GM18508 (cell line): ENCODE results near the gene RBM43.
"Not testable (repeated sequence)": the region's sequence is repeated elsewhere in the genome, so short reads cannot be mapped to it uniquely, and the experiment has no call there.

Source experiments
- ATAC-seq: cut with Tn5 transposase; IDR thresholded peaks from one replicate; pipeline ENCODE4 v1.9.1; 2021; ENCODE audit warnings: moderate number of reproducible peaks; ENCODE audit not compliant: insufficient read depth, unreplicated experiment

RBM43 gene

DNA sequence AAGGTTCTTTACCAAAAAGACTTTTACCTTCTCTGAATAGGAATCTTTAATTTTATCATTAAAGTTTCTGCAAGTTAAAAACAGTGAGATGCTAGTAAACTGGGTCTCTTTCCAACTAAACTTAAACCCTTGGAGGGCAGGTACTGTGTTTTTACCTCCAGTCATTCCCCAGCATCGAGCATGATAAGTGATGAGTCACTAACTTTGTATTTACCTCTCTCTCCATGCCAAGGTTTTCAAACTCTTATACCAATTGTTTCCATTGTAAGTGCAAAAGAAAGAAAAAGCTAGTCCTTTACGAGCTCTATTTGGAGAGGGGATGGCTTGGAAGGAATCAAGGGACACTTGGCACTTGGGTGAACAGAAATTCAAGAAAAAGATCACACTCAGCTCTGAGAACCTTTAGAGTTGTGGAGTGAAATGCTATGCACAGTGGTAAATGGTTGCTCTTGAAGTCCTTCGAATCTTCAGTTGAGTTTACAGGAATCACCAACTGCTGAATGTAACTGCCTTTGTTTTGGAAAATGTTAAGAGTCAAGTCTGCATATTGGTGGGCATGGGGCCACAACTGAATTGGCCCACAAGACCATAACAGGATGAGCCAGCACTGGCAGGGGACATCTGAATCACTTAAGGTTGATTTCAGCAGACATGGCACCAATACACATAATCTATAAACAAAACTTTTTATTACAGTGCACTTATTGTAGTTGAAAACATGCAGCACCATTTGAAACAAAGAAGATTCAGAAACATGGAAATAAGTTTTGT lies 8.3 kb upstream of the RBM43 start:
- no peak for ATAC-seq

DNA sequence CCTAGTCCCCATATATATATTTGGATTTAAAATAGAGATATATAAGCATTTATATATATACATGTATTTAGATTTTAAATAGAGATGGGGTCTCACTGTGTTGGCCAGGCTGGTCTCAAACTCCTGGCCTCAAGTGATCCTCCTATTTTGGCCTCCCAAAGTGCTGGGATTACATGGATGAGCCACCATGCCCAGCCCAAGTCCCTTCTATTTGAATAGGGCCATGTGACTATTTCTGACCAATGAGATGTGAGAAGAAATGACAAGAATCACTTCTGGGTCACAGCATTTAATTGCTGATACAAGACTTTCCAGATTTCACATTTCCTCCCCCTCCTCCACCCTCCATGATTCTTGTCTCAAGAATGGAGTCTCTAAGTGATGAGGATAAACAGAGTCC lies 6.4 kb upstream of the RBM43 start:
- no peak for ATAC-seq

DNA sequence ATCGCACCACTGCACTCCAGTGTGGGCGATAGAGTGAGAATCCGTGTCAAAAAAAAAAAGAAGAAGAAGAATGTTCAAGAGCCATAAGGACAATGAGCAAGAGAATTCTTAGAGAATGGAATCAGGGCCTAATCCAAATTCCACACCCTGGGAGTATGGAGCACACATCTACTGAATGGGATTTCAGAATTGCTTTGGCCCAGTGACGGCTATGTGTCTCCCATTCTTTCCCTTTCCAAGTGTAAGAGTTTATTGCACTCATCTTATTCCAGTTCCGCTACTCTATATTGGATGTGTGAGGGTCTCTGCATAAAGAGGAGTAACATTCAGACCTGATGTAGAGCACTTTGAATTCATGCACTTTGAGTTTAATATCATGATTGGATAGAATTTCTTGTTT lies 5.9 kb upstream of the RBM43 start:
- ATAC-seq = no peak

DNA sequence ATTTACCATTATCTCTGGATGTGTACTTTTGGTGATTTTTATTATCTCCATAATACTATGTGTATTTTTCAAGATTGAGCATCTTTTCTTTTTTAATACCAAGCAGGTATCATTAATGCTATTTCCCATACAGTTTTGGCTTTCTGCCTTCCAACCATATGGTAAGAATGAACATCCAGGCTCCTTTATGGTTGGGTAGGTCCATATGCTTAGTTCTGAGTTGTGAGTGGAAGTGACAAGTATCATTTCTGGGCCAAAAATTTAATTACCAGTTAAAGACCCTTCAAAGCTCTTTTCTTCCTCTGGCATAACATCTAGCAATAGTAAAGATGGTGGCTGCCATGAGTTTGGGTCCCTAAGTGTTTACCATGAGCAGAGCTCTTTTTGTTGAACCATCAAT lies 4.3 kb upstream of the RBM43 start:
- no peak for ATAC-seq

DNA sequence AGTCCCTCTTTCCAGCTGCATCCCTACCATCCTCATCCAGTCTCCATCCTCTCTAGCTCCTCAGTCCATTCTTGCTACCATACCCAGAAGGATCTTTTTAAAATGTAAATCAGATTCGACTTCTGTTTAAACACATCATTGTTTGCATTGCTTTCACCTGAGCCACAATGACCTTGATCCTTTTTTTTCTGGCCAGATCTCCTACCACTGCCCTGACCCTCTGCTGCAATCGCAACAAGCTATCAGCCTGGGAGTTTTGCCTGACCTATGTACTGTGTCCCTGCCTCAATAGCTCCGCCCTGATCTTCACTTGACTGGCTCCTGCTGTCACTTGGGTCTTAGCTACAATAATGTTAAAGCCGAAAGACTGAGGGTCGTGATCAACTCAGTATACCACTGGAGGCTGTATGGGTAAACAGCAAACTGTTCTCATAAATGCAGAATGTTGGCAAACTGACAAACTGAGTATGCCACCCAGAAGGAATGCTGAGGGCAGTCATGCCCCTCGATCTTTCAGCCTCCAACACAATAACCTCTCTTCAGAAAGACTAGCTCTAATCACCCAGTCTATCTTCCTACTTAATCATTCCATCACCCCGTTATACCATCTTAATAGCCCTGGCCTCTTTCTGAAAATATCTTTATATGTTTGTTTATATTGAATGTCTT lies 2.6 kb upstream of the RBM43 start:
- no peak for ATAC-seq

DNA sequence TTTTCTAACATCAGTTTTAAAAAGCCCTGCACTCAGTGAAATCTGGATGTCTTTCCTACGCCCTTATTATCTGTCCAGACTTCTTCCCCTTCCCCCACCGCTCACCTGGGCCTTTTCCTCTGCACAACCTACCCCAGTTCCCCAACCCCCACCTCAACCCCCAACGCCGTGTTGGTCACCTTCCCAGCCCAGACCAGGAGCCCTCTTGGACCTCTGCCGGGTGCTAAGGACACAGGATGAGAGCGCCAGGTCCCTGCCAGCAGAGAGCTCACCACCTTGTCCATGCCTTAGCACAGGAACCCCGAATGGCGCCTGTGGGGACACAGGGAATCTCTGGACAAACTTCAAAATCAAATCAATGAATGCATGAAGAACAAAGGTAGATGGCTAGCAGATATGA lies 966 bp upstream of the RBM43 start:
- ATAC-seq = no peak

DNA sequence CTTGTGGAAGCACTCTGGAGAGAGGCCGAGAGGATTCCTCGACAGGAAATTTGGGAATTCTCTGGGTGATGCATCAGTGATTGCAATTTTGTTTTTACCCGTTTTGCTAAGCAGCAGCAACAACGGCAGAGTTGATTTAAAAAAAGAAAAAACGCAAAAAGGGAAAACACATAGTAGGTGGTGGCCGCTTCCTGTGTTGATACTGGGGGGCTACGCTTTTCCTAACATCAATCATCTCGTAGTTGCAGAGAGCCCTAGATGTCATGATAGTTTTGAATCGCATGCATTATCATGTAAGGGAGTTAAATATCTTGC lies 271 bp upstream of the RBM43 start:
- ATAC-seq = no peak

DNA sequence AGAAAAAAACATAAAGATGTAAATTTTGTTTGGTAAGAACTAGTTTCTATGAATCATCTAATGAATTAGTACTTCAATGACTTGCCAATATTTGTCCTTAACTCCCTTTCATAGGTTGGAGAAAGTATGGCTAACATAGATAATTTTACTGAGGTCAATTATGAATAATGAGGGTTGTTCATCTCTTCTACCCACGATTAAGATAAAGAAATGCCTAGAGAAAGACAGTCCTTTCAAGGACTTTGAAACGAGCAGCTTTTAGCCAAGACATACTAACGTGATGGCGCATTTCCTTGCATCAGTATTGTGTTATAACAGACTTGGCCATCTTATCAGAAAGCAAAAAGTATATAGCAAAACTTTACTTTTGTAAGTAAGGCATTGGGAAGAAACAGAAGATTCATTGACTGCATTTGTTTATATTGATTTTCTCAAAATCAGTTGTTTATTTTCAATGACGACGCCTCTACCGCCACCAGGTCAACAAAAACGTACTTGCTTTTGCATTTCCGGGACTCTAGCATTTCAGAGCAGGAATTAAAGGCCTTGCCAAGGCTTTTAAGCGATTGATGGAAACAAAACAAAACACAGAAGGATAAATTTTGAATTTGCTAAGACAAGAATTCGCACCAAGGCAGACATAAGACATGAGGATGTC lies 961 bp downstream of the RBM43 start:
- ATAC-seq = peak; percentile 12

DNA sequence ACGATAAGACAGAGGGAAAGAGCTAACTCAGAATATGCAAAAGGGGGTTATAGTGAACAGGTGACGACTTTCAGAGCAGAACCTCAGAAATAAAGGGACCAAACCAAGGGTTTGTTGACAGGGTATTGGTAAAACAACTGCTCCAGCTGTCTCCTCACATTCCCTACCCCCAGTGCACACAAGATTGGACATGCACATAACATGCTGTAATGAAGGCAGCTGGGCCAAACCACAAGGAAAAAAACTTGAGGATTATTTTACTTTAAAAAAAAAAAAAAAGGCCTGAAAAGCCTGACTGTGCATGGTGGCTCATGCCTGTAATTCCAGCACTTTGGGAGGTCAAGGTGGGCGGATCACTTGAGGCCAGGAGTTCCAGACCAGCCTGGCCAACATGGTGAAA lies 3.5 kb downstream of the RBM43 start:
- ATAC-seq = no peak

DNA sequence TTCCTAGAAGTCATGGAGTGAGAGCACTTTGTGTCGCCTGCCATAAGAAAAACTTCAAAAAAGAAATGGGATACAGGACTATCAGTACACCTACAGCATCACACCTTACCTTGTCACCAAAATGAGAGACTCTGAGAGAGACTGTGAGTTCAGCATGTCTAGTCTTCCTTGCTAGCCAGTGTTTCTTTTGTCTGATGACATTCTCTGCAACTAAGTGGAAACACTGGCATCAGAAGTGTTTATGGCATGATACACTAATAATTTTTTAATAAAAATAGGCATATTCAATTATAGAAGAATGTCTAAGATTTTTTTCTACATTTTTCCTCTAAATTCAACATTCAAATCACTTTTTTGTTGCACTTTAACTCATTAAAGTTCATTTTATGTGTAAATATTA lies 9.0 kb downstream of the RBM43 start:
- ATAC-seq = no peak

DNA sequence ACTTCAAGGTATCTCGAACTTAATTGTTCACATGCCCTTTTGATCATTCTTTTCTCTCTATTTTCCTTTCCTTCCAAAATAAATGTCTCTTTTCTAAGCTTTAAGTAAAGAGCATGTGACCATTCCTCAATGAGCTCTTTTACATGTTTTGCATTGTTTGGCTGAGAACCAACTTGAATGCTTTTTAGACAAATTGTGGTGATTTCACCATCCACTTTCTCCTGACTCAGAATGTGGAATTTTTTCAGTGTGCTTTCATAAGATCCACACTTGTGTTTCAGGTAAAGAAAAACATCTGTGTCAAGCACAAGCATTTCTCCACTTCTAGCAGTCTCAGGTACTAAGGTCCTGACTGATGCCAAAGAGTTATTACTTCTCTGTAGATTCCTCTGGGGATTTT lies 10.7 kb downstream of the RBM43 start:
- no peak for ATAC-seq

DNA sequence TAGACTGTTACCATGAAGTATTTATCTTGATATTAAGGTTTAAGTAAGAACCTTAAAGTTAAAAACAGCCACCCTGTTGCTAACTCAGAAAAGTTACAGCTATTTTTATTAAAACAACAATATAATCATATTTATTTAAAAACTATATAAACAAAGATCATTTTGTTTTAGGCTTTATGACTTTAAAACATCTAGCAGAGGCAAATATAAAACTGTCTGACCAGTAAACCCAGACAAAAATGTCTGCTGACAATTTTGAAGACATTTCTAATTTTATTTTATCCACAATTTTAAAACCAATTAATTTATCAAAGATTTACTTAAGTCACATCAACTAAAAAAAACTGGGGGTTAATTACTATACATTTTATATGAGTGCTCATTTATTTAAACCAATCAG lies 14.2 kb downstream of the RBM43 start:
- no peak for ATAC-seq

DNA sequence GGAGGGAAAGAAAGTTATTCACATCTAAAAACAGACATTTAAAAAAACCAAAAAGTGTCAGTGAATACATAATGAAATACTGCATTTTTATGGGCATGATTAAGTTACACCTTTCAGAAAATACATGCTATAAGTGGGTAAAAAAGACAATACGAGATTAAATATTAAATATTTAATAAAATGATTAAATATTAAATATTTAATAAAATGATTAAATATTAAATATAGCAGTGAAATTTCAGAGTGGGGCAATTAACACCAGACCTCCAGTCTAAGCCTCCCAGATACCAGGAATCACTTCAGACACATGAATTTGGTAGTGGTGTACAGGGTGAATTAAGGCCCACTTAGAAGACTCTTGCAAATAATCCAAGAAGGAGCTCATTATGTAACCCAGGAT lies 15.5 kb downstream of the RBM43 start:
- ATAC-seq = no peak

DNA sequence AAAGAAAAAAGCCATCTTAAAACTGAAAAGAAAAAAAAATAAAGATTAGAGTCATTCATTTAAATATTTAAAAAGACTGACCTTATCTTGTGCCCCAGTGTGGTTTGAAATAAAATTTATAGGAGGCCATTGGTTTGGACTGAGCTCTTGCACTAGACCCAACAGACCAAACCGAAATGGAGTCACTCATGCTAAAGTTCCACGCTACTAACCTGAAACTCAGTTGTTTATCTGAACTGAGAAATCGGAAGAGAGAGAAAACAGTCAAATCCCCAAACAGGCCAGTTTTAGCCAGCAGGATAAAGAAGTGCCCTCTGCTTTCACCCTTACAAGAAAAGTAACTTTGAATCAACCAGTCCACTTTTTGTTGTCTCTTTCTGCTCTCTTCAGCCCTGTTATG lies 18.2 kb downstream of the RBM43 start:
- no peak for ATAC-seq

DNA sequence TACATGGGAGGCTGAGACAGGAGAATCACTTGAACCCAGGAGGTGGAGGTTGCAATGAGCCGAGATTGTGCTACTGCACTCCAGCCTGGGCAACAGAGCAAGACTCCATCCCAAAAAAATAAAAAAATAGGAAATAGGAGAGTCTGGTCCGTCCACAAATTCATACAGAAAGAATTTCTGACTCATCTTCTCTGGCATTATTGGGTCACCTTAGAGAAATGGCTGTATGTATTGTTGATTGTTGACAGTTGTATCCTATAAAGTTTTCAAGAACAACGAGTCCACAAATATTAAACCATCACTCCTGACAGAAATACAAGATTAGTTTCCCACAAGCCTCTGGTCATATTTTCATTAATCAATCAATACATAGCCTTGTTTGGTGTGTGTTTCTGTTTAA lies 20.4 kb downstream of the RBM43 start:
- ATAC-seq = no peak

DNA sequence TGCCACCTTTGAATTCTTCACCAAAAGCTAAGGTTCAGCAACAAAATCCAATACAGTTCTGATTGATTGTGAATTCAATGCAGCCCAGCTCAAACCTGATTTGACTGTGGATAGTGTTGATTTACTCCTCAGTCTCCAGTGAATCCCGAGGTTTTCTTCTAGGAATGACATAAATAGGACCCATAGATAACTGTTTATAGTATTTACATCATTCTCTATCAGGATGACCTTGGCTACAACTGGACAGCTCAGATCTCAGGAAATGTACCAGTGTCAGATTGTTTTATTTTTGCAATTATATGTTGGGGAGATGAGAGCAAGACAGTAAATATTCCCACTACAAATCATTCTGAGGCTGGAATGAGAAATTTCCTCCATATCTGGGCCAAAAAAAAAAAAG lies 21.2 kb downstream of the RBM43 start:
- no peak for ATAC-seq

DNA sequence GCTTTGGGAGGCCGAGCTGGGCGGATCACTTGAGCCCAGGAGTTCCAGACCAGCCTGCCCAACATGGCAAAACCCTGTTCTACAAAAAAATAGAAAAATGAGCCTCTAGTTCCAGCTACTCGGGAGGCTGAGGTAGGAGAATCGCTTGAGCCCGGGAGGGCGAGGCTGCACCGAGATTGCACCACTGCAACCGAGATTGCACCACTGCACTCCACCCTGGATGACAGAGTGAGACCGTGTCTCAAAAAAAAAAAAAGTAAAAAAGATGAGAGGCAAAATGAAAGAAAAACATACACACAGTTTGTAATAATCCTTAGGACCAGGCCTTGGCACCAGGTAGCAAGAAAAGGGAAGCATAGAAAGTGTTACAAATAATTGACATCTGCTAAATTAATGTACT lies 22.0 kb downstream of the RBM43 start:
- no peak for ATAC-seq

DNA sequence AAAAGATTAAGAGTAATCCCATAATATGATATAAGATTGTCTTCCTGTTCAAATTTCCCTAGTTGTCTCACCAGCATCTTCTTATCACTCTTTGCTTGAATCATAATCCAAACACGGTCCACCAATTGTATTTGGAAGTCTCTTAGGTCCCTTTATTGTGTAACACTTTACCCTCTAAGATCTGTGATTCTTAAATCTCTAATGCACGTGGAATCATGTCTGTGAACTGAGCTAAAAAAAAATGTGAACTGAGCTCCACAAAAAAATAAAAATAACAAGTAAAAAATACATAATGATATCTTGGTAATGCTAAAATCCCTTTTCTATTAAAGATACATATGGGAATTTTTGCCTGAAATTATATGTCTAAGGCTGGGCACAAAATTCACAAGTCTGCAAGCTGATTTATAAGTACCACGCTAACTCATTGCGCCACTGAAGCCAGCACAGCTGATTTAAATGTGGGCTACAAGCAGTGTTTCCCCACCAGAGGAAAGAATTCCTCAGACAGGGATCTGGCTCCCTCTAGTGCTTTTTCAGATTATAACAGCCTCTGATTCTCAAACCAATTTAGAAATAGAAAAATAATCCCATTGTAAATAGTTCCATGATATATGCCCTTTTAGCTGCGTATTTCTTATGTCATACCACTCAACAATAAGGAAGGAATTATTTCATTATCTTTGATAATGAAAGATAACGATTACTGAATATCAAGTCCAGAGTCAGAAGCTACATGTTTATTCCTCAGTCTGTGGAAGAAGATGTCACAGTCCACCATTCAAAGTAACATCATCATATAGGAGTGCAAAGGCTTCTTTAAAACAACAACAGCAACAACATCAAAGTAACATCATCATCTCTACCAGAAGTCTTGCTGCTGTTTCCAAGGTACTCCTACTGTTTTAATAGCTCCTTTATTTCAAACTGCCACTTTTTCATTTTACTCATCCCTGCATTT lies 22.9 kb downstream of the RBM43 start:
- no peak for ATAC-seq

DNA sequence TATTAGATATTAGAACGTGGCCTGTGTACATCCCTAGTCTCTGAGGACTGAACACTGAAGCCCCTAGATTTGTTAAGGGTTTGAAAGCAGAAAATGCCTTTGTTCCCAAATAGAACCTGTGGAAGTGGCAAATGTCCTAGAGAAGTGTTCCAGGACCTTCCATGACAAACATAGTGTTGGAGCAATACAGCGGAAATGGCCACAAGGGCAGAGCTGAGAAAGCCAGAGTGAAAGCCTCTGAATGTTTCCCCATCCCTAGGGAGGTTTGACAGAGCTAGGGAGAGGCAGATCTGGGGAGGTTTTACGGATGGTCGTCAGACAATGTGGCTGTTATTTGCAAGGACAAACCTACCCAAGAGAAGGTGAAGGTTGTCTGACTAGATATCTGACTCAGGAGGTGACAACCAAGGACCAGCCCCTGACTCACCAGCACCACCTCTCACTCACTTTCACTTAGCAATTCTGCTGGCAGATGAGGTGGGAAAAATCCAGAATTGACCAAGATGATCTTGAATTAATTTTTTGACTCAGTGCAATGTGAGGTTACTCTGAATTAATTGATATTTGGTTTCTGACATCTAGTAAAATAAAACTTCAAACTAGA lies 24.1 kb downstream of the RBM43 start:
- ATAC-seq = no peak

DNA sequence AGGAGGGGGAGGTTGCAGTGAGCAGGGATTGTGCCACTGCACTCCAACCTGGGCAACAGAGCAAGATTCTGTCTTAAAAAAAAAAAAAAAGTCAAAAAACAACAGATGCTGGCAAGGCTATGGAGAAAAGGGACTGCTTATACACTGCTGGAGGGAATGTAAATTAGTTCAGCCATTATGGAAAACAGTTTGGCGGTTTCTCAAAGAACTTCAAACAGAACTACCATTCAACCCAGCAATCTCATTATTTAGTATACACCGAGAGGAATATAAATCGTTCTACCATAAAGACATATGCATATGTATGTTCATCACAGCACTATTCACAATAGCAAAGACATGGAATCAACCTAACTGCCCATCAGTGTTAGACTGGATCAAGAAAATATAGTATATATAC lies 27.9 kb downstream of the RBM43 start:
- not testable (repeated sequence) for ATAC-seq
